Measurements from ENCODE around the gene HES7.

DNA sequence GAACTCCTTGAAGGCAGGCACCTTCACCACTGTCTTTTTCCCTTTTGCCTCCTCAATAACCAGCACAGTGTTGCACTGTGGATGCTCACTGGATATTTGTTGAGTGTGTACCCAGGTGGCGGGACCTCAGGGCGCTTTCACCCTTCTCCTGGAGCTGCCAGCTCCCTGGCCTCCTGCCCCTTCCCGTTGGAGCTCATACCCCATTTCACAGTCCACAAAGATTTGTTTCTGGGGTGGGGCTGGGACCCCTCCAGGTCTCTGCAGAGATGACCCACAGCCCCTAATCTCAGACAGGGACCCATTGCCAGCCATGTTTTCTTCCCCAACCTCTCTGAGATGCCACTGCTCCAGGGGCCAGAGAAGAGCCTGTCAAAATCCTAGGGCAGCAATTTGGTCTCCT is 48.8 kb downstream of the HES7 start:
- TF ChIP-seq, protein P1, sequence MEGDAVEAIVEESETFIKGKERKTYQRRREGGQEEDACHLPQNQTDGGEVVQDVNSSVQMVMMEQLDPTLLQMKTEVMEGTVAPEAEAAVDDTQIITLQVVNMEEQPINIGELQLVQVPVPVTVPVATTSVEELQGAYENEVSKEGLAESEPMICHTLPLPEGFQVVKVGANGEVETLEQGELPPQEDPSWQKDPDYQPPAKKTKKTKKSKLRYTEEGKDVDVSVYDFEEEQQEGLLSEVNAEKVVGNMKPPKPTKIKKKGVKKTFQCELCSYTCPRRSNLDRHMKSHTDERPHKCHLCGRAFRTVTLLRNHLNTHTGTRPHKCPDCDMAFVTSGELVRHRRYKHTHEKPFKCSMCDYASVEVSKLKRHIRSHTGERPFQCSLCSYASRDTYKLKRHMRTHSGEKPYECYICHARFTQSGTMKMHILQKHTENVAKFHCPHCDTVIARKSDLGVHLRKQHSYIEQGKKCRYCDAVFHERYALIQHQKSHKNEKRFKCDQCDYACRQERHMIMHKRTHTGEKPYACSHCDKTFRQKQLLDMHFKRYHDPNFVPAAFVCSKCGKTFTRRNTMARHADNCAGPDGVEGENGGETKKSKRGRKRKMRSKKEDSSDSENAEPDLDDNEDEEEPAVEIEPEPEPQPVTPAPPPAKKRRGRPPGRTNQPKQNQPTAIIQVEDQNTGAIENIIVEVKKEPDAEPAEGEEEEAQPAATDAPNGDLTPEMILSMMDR (IDR thresholded peaks at IDR 0.05) = no peak
- TF ChIP-seq POLR2A (IDR thresholded peaks at IDR 0.05) = no peak
- TF ChIP-seq EP300 (IDR thresholded peaks at IDR 0.05) = no peak
- TF ChIP-seq POLR2AphosphoS5 (IDR thresholded peaks at IDR 0.05) = no peak
